GM21825 (cell line): ENCODE results near the gene MYOF.
"Not testable (repeated sequence)": the region's sequence is repeated elsewhere in the genome, so short reads cannot be mapped to it uniquely, and the experiment has no call there.

ENCODE experiments used
- ATAC-seq: cut with Tn5 transposase; IDR thresholded peaks from one replicate; pipeline ENCODE4 v1.9.1; 2021; ENCODE audit warnings: mild to moderate bottlenecking, moderate library complexity; ENCODE audit not compliant: unreplicated experiment

The MYOF gene

GRCh38 chr10:93309062-93309461, 173.1 kb downstream of the MYOF start:
- ATAC-seq, result no peak

GRCh38 chr10:93305122-93305521, 177.0 kb downstream of the MYOF start:
- ATAC-seq, result no peak

DNA sequence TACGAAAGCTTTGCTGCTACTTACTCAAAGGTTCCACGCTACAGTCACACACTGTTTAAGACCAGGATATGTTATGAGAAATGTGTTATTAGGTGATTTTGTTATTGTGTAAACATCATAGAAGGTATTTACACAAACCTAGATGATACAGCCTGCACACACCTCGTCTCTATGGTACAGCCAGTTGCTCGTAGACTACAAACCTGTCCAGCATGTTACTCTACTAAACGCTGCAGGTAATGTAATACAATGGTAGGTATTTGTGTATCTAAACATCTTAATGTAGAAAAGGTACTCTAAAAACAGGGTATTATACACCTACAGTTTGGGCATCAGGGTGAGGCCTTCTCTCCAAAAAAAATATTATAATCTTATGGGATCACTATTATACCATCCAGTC, 181.2 kb downstream of the MYOF start:
- no peak for ATAC-seq

GRCh38 chr10:93300288-93300917, 181.7 kb downstream of the MYOF start:
- ATAC-seq, result no peak

- no peak for ATAC-seq
Measured at GRCh38 chr10:93299606-93300287, 182.4 kb downstream of the MYOF start.

GRCh38 chr10:93299195-93299594, 182.9 kb downstream of the MYOF start:
- ATAC-seq, result no peak

GRCh38 chr10:93296151-93296550, 186.0 kb downstream of the MYOF start:
- ATAC-seq, result no peak

DNA sequence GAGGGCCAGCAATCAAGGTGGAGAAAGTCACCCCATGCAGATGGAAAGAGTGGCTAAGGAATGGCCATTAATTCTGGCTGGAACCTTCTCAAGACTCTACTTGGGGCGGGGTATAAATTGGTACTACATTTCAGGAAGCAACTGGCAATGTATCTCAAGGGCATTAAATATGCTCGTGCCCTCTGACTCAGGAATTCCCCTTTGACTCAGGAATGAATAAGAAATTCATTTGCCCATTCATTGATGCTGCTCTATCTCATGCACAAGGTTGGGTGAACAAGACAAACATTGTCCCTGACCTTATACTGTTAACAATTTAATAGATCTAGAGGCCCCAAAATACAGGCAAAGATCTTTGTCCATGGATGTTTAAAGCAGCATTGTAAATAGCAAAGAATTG, 188.1 kb downstream of the MYOF start:
- ATAC-seq, result no peak

- no peak for ATAC-seq
Measured at GRCh38 chr10:93290661-93291354, 191.3 kb downstream of the MYOF start.

- ATAC-seq, result no peak
Measured at GRCh38 chr10:93288679-93289634, 193.2 kb downstream of the MYOF start.

- ATAC-seq, result no peak
Measured at GRCh38 chr10:93287775-93288174, 194.4 kb downstream of the MYOF start.

DNA sequence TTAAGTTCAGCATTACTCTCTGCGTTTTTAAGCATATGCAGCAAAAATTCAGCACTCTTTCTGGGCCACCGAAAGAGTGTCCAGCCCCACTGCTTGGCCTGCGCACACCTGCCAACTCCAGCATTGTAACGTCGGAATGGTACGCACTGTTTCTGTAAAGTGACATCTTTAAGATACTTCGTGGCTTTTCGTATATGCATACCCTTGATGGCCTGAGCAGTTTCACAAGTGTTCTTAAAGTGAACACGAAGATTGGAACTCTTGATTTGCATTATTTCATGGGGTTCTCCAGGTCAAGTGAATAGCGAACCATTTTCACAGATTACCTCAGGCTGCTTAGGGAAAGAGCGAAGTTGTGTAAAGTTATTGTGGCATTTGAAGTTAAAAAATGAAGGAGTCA, 197.9 kb downstream of the MYOF start:
- not testable (repeated sequence) for ATAC-seq

DNA sequence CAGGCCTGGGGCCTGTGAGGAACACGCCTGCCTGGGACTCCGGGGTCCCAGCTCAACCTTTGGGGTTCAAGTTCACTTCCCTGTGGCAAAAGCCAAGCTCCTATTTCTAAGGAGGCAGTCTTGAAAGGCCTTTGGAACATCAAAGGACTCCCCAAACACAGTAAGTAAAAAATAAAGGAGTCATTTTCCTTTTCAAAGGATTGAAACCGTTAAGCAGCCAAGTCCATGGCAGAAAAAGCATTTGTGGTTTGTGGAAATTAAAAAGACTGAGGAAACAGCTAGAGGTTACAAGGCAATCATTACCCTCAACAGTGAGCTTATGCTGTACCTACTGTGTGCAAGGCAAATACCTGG, 200.8 kb downstream of the MYOF start:
- no peak for ATAC-seq

- no peak for ATAC-seq
Measured at GRCh38 chr10:93280699-93281366, 201.3 kb downstream of the MYOF start.

- ATAC-seq, result no peak
Measured at GRCh38 chr10:93280121-93280698, 201.9 kb downstream of the MYOF start.

GRCh38 chr10:93277360-93277759, 204.8 kb downstream of the MYOF start:
- no peak for ATAC-seq

GRCh38 chr10:93274419-93274818, 207.7 kb downstream of the MYOF start:
- ATAC-seq, result no peak

GRCh38 chr10:93272884-93273675, 209.1 kb downstream of the MYOF start:
- no peak for ATAC-seq

DNA sequence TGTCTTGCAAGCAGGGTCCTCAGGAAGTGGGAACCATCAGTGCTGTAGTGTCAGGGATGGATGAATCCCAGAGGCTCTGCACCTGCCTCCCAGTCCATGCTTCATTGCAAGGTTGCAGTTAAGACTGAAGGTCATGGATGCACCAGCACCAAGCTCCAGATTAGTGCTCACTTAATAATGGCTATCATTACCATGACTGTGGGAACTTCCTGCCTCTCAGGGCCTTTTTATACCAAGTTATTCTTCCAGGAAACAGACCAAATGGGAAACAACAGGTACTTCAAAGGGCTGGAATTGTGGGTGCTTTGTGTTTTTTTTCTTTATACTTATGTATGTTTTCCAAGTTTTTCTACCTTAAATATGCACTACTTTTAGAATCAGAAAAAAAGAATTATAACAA, 210.8 kb downstream of the MYOF start:
- ATAC-seq, result no peak
